Stomach (tissue), 4 donors: Measurements from ENCODE around the gene MOGAT1.

Experiments
- CTCF ChIP-seq, 7 experiments: fragments of 450-650 bp in 4 of 7; fragments of 200-600 bp in 3 of 7; sonication (generic) in 3 of 7; IDR thresholded peaks; one replicate each; pipeline ENCODE4 v1.5.1; 2016 to 2019; ENCODE audit warnings: antibody characterized with exemption in 7 of 7, control low read depth in 2 of 7, mild to moderate bottlenecking in 1 of 7
- POLR2A ChIP-seq, 4 donors: fragments of 450-650 bp; IDR thresholded peaks; one replicate each; pipeline ENCODE4 v1.6.1; 2016; ENCODE audit warnings: antibody characterized with exemption in 4 of 4, control low read depth in 2 of 4, mild to moderate bottlenecking in 1 of 4, moderate library complexity in 1 of 4

DNA sequence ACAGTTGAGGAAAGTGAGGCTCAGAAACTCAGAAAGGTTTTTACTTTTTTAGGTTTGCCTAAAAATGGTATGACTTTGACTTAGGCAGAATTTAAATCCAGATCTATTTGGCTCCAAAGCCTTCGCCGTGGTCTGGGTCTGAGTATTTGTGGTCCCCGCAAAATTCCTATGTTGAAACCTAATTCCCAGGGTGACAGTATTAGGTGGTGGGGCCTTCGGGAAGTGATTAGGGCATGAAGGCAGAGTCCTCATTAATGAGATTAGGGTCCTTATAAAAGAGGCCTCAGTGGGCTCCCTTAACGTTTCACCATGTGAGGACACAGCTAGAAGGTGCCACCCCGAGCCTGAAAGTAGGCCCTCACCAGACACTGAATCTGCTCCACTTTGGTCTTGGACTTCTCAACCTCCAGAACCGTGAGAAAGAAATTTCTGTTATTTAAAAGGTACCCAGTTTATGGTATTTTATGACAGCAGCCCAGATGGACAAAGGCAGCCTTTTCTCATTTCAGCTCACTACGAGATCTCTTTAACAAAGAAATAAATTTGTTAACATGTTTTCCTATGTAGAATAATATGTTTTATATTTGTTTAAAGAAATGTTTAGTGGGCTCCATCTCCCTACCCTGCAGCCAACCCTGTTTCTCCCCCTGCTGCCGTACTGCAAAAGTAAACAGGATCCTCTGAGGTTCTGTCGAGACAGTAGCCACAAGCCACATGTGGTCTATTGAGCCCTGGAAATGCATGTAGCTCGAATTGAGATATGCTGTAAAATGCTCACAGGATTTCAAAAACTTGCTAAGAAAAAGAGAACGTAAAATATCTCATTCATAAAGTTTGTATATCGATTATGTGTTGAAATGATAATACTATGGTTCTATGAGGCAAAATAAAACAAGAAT is 80.6 kb downstream of the MOGAT1 start:
- TF ChIP-seq CTCF (IDR thresholded peaks at IDR 0.05) (no peak), POLR2A (IDR thresholded peaks at IDR 0.05) (no peak)
